Hepatocyte (in vitro differentiated cells): ENCODE data around the gene CRAMP1.

ENCODE experiments used
- EZH2phosphoT487 ChIP-seq: fragments of 200-600 bp; sonication (generic); IDR thresholded peaks from one replicate; pipeline ENCODE4 v1.6.1; 2018; ENCODE audit warnings: antibody characterized with exemption, mild to moderate bottlenecking, low read depth, moderate library complexity; ENCODE audit not compliant: unreplicated experiment, severe bottlenecking
- TF ChIP-seq, protein P1 (sequence below): fragments of 200-600 bp; sonication (generic); IDR thresholded peaks from 2 replicates; pipeline ENCODE4 v1.5.1; 2016; ENCODE audit warnings: antibody characterized with exemption, mild to moderate bottlenecking; ENCODE audit not compliant: poor library complexity

GRCh38 chr16:1638757-1639156 is 26.6 kb downstream of the CRAMP1 start:
- TF ChIP-seq, protein P1, sequence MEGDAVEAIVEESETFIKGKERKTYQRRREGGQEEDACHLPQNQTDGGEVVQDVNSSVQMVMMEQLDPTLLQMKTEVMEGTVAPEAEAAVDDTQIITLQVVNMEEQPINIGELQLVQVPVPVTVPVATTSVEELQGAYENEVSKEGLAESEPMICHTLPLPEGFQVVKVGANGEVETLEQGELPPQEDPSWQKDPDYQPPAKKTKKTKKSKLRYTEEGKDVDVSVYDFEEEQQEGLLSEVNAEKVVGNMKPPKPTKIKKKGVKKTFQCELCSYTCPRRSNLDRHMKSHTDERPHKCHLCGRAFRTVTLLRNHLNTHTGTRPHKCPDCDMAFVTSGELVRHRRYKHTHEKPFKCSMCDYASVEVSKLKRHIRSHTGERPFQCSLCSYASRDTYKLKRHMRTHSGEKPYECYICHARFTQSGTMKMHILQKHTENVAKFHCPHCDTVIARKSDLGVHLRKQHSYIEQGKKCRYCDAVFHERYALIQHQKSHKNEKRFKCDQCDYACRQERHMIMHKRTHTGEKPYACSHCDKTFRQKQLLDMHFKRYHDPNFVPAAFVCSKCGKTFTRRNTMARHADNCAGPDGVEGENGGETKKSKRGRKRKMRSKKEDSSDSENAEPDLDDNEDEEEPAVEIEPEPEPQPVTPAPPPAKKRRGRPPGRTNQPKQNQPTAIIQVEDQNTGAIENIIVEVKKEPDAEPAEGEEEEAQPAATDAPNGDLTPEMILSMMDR, result no peak
- TF ChIP-seq EZH2phosphoT487, result no peak
